Ishikawa (cell line): Measurements from ENCODE around the gene ANKRD1.

Experiments
- EP300 ChIP-seq: IDR thresholded peaks from 2 replicates; pipeline ENCODE4 v1.6.1; 2012; ENCODE audit warnings: borderline replicate concordance
- YY1 ChIP-seq: IDR thresholded peaks from 2 replicates; pipeline ENCODE4 v1.6.1; 2012; ENCODE audit warnings: low read depth
- TF ChIP-seq, protein P1 (sequence below): IDR thresholded peaks from 2 replicates; pipeline ENCODE4 v1.6.1; 2012

DNA sequence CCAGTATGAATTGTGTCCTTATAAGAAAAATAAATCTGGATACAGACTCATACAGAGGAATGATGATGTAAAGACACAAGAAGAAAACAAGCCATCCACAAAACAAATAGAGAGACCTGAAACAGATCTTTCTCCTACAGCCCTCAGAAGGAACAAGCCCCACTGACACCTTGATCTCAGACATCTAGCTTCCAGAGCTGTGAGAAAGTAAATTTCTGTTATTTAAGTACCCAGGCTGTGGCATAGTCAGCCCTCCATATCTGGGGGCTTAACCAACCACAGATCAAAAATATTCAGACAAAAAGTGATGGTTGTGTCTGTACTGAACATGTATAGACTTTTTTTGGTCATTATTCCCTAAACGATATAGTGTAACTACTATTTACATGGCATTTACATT, 23.9 kb upstream of the ANKRD1 start:
- TF ChIP-seq, protein P1, sequence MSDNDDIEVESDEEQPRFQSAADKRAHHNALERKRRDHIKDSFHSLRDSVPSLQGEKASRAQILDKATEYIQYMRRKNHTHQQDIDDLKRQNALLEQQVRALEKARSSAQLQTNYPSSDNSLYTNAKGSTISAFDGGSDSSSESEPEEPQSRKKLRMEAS: no peak
- no peak for TF ChIP-seq EP300
- no peak for TF ChIP-seq YY1
